Caki2 (cell line): ENCODE results near the gene KIAA0408. TPM values are rescaled to one million over a fixed set of nuclear protein-coding genes. Genes with fewer than 3 reads are reported as not detected.
"Not testable (repeated sequence)": the region's sequence is repeated elsewhere in the genome, so short reads cannot be mapped to it uniquely, and the experiment has no call there.

Source experiments
- DNase-seq: peaks from one replicate; pipeline ENCODE4 v3.0.0-alpha.2; 2015; ENCODE audit warnings: low read depth
- in situ Hi-C: cut with HindIII; loops from 2 replicates; pipeline ENCODE4 v1.10.0; 2016; ENCODE audit warnings: low sequenced_read_pairs, low pct_unique_long_range_greater_than_20kb, mixed read lengths
- total RNA-seq: library from RNA; depleted of rRNA; stranded (reverse); fragments of >200 nt; shearing (Covaris generic); gene quantifications from 2 replicates; pipeline ENCODE4 v1.2.3, GENCODE V29; 2014; ENCODE audit warnings: low replicate concordance; rRNA removed

KIAA0408 gene
- total RNA-seq, 1 experiment from 2014 or later, result not detected

- in situ Hi-C loops, result no loop called here
- DNase-seq, result no peak
Measured at GRCh38 chr6:127435626-127436220, 23.5 kb downstream of the KIAA0408 start.

GRCh38 chr6:127434651-127435050 lies 24.5 kb downstream of the KIAA0408 start:
- DNase-seq, result no peak
- in situ Hi-C loops, result no loop called here

- in situ Hi-C loops, DNase-seq: not testable (repeated sequence)
Measured at GRCh38 chr6:127428562-127428961, 30.6 kb downstream of the KIAA0408 start.

GRCh38 chr6:127423921-127424320 lies 35.3 kb downstream of the KIAA0408 start:
- DNase-seq, result no peak
- in situ Hi-C loops, result no loop called here

- in situ Hi-C loops, result not testable (repeated sequence)
Measured at GRCh38 chr6:127421164-127421563, 38.0 kb downstream of the KIAA0408 start.

GRCh38 chr6:127420556-127420955 lies 38.6 kb downstream of the KIAA0408 start:
- in situ Hi-C loops, result no loop called here
- peak; percentile 89 for DNase-seq

More at GRCh38 chr6:127421164-127421563, 38.0 kb downstream of the KIAA0408 start:
- DNase-seq, result not testable (repeated sequence)

- in situ Hi-C loops, result no loop called here
- DNase-seq, result no peak
Measured at GRCh38 chr6:127415096-127415495, 44.1 kb downstream of the KIAA0408 start.

- in situ Hi-C loops, result not testable (repeated sequence)
- peak; percentile 33 for DNase-seq
Measured at GRCh38 chr6:127413123-127413522, 46.1 kb downstream of the KIAA0408 start.

GRCh38 chr6:127412016-127412415 lies 47.2 kb downstream of the KIAA0408 start:
- DNase-seq, in situ Hi-C loops: not testable (repeated sequence)

Other genes starting within 250 kb of the KIAA0408 start
- gene RNF146, start 192.5 kb downstream of the KIAA0408 start, total RNA-seq, result 10.4 and 17.8 TPM in 2 replicates
- 12.9 and 20.0 TPM in 2 replicates for gene ECHDC1, start 115.8 kb downstream of the KIAA0408 start, total RNA-seq
- gene C6orf58, start 117.8 kb upstream of the KIAA0408 start, total RNA-seq, result 1.3 TPM in 1 of 2 replicates, not detected in the other